GM19468 (cell line): ENCODE measurements around the gene ACOXL.

ENCODE experiments used
- ATAC-seq: cut with Tn5 transposase; IDR thresholded peaks from one replicate; pipeline ENCODE4 v1.9.1; 2021; ENCODE audit warnings: mild to moderate bottlenecking, moderate library complexity, moderate number of reproducible peaks; ENCODE audit not compliant: unreplicated experiment; ENCODE audit errors: extremely low read depth

Gene ACOXL

DNA sequence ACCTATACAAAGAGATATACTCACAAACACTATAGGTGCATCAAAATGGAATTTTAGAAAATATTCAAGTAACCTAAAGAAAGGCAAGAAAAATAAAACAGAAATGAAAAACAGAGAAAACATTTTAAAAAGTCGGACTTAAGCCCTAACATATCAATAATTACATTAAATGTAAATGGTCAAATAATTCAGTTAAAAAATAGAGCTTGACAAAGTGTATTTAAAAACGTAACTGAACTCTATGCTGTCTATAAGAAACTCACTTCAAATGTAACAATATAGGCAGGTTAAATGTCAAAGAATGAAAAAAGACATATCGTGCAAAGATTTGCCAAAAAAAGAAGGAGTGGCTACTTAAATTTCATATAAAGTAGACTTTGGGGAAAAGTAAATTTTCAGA lies 163.9 kb downstream of the ACOXL start:
- no peak for ATAC-seq

DNA sequence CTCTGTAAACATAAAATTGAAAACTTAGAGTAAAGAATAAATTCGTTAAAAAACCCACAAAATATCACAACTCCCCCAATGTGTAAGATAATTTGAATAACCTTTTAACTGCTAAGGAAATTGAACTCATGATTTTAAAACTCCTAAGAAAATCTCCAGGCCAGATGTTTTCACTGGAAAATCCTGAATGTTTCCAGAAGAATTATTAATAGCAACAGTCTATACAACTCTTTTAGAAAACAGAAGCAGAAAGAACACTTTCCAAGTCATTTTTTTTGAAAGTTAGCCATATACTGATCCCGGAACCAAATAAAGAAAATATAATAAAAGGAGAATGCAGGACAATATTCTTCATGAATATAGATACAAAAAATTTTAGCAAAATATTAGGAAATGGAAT lies 165.6 kb downstream of the ACOXL start:
- ATAC-seq: no peak

DNA sequence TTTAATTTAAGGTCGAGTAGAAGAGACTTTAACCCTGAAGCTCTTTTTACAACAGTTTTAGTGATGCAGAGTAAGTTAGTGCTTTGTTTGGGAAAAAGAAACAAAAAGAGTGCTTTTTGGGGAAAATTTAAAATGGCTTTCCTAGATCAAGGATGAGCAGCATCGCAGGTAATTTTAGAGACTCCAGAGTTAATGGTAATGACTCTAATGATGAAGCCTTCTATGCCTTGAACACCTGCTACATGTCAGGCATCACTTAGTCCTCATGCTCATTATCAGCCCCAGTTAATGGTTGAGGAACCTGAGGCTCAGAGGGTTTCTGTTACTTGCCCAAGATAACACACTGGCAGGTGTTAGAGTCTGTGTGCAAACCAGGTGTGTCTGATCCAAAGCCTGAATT lies 167.8 kb downstream of the ACOXL start:
- no peak for ATAC-seq

DNA sequence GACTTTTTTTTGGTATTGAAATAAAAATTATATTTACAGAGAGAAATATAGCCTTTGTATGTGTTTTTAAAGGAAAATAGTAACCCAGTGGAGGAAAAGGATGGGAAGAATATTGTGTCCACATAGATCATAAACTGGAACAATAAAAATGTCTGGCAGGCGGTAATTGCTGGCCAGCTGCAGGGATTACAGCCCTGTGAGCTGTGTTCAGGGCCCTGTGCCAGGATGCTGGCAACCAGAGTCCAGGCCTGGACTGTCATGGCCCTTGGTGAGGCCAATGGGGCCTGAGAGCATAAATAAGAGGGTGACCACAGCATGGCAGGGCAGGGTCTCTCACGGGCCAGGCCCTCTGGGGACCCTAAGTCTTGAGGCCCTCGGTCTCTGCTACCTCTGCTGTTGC lies 171.2 kb downstream of the ACOXL start:
- ATAC-seq: no peak

DNA sequence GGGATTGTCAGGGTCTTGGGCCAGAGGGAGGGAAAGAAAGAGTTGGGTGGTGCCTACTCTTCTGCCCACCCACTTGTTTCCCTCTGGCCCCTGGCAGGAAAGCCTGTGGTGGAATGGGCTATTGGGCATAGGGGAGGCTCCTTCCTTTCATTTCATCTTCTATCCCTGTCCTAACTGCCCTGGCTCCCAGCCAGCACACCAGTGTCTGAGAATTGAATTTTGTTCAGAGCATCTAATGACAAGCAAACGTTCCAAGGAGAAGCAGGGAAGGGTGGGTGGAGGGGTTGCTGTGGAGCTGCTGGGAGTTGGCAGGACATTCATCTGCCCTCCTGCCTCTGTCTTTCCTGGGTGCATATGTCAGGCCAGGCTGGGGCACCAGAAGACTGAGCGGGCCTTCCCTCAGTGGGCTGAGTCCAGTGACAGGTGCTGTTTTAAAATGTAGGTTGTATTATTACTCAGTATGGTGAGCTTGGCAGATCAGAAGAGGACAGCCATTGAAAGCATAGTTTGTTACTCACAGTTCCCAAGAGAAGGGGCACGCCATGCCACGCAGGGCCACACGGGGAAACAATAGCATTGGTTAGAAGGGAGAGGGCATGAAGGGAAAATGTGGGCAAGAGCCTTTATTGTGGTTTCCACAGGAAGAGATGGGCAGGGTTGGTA lies 171.9 kb downstream of the ACOXL start:
- no peak for ATAC-seq

DNA sequence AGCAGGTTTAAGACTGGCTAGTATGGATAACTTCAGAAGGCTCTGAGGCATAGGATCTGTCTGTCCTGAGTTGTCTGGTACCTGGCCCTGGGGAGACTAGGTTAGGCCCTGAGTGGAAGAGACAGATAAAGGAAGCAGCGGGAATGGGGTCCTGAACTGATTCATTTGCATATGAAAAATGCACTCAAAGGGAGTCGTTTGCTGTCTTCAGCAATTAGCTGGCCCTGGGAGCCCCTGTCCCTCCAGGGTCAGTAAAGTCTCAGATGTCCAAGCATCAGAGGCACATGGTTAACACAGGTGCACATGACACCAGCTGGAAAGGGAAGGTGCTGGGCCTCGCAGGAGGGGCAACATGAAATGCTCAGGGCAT lies 172.4 kb downstream of the ACOXL start:
- no peak for ATAC-seq

DNA sequence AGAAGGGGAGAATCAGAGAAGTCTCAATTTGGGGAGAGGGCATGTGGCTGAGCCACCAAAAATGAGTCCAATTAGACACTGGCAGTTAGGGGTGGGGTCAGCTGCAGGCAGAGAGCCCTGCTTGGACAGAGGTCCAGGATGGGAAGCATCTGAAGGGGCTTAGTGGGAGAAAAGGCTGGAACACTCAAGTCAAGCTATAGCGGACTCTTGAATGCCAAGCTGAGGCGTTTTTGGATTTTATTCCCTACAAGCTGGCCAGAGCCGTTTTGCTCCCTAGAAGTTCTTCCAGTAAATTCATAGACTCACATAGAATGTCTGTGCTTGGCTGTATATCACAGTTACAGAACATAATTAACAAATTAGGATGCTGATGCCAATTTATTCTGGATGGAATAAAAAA lies 172.8 kb downstream of the ACOXL start:
- no peak for ATAC-seq

DNA sequence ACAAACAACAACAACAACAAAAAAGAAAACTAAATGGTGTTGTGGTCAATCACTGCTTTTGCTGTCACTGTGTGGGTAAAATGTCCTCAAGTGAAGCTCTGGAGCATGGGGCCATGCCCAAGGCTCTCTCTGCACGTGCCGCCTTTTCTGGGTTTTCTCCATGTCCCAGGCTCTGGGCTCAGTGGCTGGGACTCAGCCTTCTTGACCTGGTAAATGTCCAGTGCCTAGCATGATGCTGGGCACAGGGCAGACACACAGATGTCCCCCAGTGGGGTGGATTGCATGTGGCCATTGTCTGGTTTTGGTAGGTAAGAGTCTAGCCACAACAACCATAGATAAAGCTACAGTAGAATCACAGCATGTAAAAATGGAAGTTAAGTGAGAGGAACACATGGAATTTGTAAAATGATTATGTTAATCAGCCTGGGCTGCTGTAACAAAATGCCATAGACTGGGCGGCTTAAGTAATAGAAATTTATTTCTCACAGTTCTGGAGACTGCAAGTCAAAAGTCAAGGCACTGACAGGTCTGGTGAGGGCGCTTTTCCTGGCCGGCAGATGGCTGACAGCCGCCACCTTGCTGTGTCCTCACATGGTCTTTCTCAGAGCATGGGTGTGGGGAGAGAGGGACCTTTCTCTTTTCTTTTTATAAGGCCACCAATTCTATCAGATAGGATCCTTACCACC lies 174.4 kb downstream of the ACOXL start:
- no peak for ATAC-seq

DNA sequence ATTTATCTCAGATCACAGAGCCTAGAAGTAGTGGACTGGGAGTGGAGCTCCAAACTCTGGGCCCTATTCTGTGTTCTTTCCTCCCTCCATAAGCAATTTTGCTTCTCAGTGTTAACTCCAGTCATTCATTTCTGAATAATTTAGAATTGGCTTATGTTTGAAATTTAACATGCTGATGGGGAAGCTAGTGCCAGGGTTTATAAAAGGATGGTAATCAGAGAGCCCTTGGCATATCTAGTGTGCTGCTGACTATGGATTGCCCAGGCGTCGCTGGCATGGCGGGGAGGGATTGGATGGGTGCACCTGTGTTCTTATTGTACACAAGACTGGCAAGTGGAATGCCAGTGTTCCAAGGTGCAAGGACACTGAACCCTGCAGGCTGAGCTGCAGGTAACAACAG lies 177.1 kb downstream of the ACOXL start:
- no peak for ATAC-seq

DNA sequence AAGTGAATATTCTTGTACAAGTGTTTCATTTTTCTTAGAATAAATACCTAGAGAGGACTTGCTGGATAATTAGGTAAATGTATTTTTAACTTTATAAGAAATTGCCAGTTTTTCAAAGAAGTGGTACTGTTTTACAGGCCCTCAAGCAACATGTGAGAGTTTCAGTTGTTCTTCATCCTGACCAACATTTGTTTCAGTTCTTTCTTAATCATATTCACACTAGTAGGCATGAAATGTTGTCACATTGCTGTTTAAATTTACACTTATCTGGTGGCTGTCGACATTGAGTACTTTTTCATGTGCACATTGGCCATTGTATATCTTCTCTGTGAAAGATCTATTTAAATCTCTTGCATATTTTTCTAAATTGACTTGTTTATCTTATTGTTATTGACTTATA lies 178.1 kb downstream of the ACOXL start:
- no peak for ATAC-seq

DNA sequence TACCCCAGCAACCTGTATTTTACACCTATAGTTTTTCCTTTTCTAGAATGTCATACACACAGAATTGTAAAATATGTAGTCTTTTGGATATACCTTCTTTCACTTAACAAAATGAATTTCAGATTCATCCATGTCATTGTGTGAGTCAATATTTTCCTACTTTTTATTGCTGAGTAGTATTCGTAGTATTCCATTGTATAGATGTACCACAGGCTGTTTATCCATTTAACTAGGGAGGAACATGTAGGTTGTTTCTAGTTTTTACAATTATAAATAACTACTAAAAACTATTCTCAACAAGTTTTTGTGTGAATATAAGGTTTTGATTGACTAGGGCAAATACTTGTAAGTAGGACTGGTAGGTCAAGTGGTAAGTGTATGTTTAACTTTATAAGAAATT lies 187.4 kb downstream of the ACOXL start:
- no peak for ATAC-seq

DNA sequence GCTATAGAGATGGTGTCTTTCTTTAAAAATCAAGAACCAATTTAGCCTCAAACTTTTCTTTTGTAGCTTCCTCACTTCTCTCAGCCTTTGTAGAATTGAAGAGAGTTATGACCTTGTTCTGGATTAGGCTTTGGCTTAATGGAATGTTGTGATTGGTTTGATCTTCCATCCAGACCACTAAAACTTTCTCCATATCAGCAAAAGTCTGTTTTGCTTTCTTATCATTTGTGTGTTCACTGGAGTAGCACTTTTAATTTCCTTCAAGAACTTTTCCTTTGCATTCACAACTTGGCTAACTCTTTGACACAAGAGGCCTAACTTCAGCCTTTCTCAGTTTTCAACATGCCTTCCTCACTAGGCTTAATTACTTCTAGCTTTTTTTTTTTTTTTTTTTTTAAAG lies 193.1 kb downstream of the ACOXL start:
- ATAC-seq: no peak

DNA sequence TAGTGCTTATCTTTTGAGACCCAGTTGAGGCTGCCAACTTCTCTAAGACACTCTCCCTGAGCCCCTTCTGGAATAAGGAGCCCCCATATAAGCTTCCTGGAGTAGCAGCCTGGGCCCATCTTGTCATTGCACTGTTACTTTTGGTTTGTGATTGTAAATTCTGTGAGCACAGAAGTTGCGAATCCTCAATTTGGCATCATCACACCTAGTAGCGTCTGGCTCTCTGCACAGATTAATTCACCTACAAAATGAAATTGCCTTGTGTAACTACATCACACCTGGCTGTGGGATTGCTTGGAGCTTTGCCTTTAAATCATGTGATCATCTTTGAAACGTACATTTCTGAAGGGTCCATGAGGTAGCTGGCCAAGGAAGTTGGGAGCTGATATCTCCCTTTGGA lies 195.2 kb downstream of the ACOXL start:
- ATAC-seq: no peak

DNA sequence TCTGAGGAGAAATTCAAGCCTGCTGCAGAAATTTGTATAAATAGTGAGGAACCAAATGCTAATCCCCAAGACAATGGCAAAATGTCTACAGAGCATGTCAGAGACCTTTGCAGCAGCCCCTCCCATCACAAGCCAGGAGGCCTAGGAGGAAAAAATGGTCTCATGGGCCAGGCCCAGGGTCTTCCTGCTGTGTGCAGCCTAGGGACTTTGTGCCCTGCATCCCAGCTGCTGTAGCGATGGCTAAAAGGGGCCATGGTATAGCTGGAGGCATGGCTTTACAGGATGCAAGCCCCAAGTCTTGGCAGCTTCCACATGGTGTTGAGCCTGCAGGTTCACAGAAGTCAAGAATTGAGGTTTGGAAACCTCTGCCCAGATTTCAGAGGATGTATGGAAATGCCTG lies 197.2 kb downstream of the ACOXL start:
- no peak for ATAC-seq

DNA sequence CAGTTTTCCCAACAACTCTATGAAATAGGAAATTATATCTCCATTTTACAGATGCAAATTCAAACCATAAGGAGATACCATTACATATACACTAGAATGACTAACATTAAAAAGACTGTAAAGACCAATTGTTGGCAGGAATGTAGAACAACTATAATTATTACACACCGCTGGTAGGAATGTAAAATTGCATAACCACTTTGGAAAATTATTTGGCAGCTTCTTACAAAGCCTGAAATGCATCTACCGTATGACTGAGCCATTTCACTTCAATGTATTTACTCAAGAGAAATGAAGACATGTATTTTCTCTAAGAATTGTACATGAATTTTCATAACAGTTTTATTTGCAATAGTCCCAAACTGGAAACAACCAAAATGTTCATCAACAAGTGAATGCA lies 199.3 kb downstream of the ACOXL start:
- ATAC-seq: no peak

DNA sequence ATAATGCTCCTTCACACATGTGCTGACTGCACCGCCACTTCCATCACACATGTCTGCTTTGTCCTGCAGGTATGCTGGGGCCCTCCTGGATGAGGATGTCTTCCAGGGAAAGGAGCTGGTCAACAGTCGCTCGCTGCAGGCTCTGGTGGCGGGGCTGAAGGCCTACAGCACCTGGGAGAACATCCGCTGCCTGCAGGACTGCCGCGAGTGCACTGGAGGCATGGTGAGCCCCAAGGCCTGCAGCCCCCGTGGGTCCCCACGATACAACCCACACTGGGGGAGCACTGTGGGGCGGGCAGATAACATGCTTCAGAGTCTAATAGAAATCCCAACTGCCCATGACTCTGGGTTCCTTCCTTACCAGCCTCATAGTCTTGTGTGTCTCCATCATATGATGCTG lies 201.0 kb downstream of the ACOXL start:
- ATAC-seq: no peak

DNA sequence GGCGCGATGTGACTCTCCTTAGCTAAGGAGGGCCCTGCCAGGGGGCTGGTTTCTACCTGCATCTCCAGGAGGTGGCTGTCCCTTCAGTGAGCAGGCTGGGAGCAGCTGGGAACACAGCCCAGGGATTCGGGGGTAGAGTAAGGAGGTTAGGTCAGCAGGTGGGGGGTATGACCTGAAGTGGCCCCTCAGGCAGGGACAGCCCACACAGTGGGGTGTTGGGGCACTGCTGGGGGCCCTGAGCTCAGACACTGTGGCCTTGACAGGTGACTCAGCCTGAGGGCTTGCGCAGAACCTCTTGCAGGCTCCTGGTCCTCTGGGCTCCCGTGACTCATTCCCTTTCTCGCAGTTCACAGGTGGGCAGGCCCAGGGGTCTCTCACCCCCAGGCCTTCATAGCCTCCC lies 202.6 kb downstream of the ACOXL start:
- no peak for ATAC-seq

DNA sequence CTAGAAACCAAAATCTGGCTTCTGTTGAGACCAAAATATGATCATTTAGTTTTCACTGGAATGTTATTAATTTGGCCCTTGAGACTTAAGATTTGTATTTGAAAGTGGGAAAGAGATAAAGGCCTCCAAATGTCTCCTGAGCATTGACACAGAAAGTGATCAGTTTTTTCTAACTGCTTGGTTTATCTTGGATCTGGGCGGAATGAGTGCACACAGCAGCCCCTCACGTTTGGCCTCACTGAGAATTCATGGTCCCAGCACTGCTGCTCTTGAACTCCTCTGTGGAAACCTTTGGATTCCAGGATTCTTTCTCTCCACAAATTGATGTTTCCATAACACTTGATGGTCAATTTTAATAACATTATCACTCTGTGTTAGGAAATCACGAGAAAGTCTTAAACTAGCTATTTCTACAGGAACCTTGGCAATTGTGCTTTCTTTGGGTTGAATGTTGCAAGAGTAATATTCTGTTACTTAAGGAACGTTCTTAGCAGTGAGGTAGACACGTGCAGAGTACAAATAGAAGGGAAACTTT lies 208.1 kb downstream of the ACOXL start:
- no peak for ATAC-seq

DNA sequence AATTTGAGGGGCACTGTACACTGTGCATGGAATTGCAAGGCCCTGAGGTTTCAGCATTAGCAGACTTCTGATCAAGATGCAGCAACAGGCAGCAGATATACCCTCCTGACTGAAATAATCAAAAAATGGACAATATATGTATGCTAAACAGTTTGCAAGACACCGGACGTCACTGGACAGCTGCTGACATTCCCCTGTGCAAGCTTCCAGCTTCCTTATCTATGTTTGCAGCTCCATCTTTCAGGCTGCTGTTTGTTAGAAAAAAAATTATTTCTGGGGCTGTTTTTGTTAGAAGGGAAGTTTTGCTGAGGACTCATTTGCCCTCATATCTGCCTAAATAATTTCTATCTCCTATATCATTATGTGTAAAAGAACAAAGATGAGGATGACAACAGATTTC lies 208.9 kb downstream of the ACOXL start:
- ATAC-seq: no peak

DNA sequence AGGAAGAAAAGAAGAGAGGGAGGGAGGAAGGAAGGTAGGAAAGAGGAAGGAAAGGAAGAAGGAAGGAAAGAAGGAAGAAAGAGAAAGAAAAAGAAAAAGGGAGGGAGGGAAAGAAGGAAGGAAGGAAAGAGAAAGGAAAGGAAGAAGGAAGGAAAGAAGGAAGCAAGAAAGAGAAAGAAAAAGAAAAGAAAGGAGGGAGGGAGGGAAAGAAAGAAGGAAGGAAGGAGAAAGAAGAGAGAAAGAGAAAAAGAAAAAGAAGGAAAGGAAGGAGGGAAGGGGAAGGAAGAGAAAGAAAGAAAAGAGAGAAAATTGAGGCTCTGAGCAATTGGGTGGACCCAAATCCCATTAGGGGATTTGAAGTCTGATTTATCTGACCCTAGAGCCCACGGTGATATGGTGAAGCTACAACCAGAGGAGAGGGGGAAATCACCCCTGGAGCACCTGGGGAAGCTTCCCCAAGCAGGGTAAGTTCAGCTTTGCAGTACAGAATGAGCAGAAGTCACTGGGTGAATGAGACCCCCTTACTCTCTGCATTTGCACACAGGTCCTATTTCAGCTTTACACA lies 210.8 kb downstream of the ACOXL start:
- ATAC-seq: no peak

DNA sequence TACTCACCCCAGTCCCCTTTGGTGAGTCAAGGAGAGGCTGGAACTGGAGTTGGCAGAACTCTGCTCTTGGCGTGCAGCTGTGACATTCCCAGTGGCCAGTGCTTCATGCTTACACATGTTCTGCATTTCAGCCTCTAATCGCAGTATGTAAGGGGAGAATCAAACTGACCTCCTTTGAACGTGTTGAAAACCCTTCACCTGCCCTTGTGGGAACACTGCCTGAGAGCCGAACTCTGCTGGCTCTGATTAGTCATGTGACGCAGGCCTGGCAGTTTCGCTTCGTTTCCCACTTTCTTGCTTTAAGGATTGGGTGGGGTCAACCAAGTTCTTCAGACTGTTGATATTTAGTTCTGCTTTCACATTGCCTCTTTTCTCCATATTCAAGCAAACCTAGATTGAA lies 214.5 kb downstream of the ACOXL start:
- ATAC-seq: no peak
